ENCODE results near the gene UCP3.

UCP3 gene

DNA sequence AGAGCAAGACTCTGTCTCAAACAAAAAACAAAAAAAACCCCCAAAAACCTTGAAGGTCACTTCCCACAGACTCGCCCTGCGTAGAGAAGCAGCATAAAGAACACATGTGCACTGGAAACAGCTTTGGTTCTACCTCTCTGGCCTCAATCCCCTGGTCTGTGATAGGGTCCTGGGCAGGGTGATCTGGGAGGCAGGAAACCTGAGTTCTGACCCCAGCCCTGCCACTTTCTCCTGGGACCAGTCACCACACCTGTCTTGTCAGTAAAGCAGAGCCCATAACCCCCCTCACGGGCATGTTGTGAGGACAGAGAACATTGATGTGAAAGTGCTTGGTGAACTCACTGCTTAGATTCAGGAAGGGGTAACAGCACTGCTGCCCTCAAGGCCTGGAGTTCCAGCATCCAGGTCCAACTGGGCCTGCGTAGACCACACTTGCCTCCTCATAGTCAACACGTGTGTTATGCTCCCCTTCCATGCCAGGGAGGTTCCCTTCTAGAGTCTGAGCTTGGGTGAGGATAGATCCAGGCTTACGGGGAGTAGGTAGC lies 37.6 kb downstream of the UCP3 start:
- TF ChIP-seq, protein P1, sequence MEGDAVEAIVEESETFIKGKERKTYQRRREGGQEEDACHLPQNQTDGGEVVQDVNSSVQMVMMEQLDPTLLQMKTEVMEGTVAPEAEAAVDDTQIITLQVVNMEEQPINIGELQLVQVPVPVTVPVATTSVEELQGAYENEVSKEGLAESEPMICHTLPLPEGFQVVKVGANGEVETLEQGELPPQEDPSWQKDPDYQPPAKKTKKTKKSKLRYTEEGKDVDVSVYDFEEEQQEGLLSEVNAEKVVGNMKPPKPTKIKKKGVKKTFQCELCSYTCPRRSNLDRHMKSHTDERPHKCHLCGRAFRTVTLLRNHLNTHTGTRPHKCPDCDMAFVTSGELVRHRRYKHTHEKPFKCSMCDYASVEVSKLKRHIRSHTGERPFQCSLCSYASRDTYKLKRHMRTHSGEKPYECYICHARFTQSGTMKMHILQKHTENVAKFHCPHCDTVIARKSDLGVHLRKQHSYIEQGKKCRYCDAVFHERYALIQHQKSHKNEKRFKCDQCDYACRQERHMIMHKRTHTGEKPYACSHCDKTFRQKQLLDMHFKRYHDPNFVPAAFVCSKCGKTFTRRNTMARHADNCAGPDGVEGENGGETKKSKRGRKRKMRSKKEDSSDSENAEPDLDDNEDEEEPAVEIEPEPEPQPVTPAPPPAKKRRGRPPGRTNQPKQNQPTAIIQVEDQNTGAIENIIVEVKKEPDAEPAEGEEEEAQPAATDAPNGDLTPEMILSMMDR (IDR thresholded peaks at IDR 0.05): no peak

DNA sequence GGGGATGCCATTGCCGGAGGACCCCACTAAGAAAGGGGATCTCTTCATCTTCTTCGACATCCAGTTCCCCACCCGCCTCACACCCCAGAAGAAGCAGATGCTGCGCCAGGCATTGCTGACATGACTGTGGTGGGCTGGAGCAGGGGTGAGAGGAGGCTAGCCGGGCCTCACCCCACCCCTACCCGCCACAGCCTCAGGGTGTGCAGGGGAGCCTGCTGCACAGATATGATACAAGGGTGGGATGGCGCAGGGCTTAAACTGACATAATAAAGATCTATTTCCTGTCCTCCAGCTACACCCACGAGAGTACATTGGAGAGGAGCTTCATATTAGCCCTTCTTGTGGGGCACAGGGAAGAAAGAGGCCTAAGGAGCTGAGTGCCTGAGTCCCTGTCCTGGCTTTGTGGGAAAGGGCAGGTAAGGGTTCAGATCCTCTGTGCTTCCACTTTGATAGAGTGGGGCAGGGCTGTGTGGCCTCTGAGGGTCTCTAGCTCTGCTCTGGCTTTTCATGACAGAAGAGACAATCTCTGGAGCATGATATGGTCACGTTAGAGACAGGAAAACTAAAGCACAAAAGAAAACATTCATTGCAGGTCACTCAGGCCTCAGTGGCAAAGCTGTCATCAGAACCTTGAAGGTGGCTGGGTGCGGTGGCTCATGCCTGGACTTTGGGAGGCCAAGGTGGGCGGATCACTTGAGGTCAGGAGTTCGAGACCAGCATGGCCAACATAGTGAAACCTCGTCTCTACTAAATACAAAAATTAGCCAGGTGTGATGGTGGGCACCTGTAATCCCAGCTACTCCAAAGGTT lies 38.7 kb downstream of the UCP3 start:
- TF ChIP-seq, protein P1 (IDR thresholded peaks at IDR 0.05): no peak

DNA sequence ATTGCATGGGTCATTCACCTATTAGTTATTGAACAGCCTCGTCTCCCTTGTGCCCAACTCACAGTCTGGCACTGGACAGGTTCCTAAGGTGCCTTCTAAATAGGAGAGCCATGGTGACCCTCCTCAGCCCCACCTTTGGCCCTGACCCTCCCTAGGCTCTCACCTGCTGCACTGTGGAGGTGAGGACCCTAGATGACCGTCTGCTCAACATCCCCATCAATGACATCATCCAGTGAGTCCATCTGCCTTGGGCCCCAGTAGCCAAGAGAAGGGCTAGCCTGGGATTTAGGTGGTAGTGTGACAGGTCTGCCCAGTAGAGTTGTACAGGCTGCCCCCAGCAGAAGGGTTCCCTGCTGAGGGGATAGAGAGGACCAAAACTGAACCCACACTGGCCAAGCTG lies 39.8 kb downstream of the UCP3 start:
- TF ChIP-seq, protein P1 (IDR thresholded peaks at IDR 0.05): no peak

DNA sequence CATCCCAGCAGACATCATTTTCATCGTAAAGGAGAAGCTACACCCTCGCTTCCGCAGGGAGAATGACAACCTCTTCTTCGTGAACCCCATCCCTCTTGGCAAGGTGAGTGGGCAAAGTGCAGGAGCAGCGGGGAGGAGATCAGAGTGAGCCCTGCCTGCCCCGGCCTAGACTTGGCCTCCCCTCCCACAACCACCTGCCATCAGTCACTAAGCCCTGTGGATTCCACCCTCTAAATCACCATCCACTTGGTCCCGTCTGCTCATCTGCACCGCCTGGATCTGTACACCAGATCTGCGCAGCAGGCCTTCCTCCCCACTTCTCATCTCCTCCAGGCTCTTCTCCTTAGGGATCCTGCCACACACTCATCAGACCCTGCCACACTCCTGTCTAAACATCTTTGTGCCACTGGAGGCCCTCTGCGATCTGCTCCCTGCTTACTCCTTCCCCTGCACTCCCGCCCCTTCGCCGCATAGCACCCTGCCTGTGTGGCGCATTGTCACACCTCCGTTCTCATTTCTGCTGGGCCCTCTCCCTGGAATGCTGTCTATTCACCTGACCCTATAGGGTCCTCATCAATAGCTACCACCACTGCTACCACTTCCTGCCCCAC lies 40.4 kb downstream of the UCP3 start:
- TF ChIP-seq, protein P1 (IDR thresholded peaks at IDR 0.05): no peak

DNA sequence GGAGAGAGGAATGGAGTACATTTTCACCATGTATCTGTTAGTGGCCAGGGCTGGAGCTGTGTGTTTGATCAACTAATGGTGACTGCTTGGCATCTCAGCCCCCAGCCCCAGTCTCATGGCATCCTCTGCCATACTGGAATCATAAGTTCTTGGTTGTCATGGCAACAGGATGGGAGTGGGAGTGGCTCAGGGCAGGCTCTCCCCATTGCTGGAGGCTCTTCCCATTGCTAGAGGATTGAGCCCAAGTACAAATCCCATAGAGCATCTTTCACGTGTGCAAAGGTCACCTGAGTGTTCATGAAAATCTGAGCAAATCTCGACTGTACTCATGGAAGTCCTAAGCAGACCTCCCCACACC lies 43.1 kb downstream of the UCP3 start:
- TF ChIP-seq, protein P1 (IDR thresholded peaks at IDR 0.05): no peak

DNA sequence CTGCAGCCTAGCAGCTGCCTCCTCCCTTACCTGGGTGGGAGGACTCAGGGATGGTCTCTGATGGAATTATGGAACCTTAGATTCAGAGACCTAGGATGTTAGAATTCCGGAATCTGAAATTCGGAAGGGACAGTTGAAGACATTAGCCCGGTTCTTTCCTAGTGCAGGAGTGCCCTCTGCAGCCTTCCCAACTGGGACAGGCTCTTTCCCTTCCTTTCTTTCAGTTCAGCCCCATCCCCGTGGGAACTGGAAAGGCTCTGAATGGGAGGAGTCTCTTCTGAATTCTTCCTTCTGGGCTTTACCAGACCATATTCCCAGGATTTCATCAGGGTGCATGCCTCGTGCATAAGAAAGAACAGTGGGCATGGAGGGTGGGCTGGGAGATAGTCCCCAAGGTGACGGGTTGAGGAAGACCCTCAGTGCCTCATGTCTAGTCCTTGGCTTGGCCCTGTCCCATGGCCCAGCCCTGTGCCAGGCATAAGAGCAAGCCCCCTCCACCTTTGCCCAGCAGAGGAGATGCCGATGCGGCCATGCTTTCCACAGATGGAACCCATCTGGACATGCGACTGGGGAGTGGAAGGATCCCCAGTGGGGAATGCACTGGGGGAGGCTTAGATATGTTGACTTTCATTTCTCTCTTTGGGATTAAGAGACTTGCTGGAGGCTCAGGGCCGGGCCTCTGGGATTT lies 43.7 kb downstream of the UCP3 start:
- TF ChIP-seq, protein P1 (IDR thresholded peaks at IDR 0.05): no peak

DNA sequence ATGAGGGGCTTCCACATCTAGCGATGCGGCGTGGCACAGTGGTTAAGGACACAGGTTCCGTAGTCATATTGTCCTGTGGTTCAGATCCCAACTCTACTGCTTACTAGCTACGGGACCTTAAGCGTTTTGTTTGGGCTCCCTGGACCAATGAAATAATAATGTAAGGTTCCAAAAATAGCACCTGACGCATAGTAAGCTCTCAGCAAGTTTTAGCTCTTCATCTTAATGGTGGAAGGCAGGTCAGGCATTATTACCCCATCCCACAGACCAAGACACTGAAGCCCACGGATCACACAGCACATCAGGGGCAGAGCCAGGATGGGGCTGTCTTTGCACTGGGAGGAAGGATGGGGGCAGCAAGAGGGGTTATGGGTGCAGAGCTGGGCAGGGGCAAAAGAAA lies 45.0 kb downstream of the UCP3 start:
- TF ChIP-seq, protein P1 (IDR thresholded peaks at IDR 0.05): no peak

All from LNCAP (cell line).